ENCODE measurements around the gene TEKTIP1.

GRCh38 chr19:3503036-3503572, 35.9 kb upstream of the TEKTIP1 start:
- TF ChIP-seq, protein P1, sequence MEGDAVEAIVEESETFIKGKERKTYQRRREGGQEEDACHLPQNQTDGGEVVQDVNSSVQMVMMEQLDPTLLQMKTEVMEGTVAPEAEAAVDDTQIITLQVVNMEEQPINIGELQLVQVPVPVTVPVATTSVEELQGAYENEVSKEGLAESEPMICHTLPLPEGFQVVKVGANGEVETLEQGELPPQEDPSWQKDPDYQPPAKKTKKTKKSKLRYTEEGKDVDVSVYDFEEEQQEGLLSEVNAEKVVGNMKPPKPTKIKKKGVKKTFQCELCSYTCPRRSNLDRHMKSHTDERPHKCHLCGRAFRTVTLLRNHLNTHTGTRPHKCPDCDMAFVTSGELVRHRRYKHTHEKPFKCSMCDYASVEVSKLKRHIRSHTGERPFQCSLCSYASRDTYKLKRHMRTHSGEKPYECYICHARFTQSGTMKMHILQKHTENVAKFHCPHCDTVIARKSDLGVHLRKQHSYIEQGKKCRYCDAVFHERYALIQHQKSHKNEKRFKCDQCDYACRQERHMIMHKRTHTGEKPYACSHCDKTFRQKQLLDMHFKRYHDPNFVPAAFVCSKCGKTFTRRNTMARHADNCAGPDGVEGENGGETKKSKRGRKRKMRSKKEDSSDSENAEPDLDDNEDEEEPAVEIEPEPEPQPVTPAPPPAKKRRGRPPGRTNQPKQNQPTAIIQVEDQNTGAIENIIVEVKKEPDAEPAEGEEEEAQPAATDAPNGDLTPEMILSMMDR (IDR thresholded peaks at IDR 0.05), result no peak
- TF ChIP-seq EP300 (IDR thresholded peaks at IDR 0.05) (no peak), POLR2A (IDR thresholded peaks at IDR 0.05) (no peak)
